Measurements from ENCODE around the gene NRBP1.
A peak's percentile ranks its signal among the peaks of the same experiment; 100 is the strongest.

The NRBP1 gene

GRCh38 chr2:27428213-27428977 is at the start of gene NRBP1:
Gene NRBP1, plus strand, starts transcription at chr2:27428631. Its CDS starts 4,643 bp downstream, at chr2:27433274.
- DNase-seq = peak; percentile 98

- DNase-seq = no peak
These were observed 49.6 kb upstream of the NRBP1 start for GRCh38 chr2:27378809-27379290.

GRCh38 chr2:27379383-27379835 is 49.0 kb upstream of the NRBP1 start:
- no peak for DNase-seq

GRCh38 chr2:27379836-27380625 is 48.4 kb upstream of the NRBP1 start:
- no peak for DNase-seq

DNA sequence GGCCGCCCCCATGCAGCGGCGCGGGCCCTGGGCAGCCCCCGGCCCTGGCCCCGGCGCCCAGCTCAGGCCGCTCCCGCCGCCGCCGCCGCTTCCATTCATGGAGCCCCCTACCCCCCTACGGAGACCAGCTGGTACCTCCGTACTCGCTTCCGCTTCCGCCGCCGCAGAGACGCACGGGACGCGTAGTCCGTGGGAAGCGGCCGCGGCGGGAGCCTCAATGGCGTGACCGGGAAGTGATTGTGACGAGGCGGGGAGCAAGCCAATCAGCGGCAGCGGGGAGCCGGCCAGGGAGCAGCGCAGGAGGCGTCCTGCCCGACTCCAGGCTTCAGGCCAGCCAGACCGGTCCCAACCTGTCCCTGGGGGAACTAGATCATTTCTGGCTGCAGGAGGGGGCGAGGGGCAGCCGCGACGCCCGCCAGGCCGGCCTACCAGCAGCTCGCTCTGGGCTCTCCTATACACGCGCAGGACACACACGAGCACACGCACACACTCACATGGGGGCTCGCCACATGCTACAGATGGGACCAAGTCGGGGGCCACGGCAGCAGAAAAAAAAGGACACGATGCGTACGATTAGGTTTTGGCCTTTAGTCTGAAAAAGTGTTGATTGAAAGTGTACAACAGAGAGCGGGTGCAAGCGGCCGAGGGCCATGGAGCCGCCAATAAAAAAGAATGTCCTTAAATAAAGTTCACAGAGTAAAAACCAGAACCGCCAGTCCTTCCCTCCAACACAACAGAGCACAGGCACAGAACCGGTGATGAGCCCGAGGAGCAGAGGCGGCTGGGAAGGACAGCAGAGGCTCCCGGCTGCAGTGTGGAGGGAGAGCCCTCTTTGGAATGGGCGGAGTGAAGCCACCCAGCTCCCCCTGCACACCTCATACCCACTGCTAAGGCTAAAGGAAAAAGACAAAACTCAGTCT is 47.5 kb upstream of the NRBP1 start, which contains the start of gene ZNF513:
TSS of gene ZNF513 (minus strand) at position 109 of the 920 bp plus-strand sequence. CDS start 208 bp downstream, outside the sequence.
- DNase-seq = peak; percentile 90

DNA sequence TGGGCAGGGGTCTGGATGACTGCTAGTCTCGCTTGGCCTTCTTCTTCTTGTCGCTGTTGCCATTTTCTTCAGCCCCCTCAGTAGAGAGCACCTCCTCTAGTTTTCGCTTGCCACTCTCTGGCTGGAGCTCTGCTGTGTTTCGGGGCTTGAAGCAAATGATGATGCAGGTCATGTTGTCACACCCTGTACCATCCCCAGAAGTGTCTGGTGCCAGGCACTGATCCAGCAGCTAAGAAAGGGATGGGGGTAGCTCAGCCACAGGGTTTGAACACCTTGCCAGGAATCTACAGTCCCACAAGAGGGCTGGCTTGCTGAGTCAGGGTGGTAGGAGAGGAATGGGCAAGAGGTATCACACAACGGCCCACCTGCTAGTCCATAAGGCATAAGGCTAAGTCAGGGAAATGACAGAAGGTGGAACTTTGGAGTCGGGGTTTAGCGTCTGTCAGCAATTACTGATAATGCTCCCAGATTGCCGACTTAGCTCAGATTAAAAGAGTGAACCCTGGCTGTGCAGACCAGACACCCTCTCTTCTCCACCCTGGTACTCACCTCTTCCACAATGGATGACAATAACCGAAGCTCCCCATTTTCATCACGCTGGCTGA is 46.8 kb upstream of the NRBP1 start:
- no peak for DNase-seq

- no peak for DNase-seq
These were observed 37.4 kb upstream of the NRBP1 start for GRCh38 chr2:27390822-27391679.

DNA sequence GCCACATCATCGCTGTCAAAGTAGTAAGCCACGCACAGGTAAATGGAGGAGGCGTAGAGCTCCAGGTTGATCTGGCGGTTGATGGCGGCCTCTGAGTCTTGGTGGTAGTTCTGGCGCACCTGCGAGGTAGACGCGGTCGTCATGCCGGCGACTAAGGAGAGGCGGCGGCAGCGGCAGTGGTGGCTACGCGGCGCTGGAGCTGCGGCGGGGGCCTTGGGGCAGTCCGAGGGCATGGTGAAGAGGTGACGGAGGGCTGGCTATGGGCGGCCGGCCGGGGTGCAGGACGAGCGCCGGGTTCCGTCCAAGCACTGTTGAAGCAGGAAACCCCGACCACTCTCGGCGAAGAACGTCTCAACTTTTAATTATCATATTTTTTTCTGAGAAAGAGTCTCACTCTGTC is 35.2 kb upstream of the NRBP1 start:
- no peak for DNase-seq

- DNase-seq = no peak
These were observed 29.5 kb upstream of the NRBP1 start for GRCh38 chr2:27398962-27399361.

DNA sequence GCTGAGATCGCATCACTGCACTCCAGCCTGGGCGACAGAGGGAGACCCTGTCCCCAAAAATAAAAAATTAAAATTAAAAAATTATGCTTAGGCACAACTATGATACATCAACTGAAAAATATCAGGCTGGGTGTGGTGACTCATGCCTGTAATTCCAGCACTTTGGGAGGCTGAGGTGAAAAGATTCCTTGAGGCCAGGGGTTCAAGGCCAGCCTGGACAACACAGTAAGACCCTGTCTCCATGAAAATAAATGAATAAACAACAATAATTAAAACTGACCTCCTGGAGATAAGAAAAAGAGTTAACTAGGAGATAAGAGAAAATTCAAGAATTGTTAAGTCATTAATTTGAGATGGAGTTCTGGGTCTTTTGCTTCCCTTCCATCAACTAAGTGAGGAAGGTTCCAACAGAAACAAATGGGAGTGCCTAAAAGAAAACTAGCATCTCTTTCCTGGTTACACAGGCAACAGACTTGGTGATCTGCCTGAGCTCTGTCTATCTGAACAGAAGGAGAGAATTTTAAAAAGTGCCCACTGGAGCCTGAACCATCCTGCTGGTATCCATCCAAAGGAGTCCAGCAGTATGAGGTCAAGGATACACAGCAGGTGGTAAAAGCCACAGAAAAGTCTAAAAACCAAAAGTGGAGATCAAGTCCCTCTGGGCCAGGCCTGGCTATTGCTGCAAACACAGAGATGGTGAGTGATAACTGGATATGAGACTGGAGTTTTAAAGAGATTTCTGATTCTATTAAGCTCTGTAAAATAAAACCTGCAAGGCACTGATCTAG is 27.9 kb upstream of the NRBP1 start:
- DNase-seq = no peak

- DNase-seq = no peak
These were observed 20.5 kb upstream of the NRBP1 start for GRCh38 chr2:27407798-27408491.

DNA sequence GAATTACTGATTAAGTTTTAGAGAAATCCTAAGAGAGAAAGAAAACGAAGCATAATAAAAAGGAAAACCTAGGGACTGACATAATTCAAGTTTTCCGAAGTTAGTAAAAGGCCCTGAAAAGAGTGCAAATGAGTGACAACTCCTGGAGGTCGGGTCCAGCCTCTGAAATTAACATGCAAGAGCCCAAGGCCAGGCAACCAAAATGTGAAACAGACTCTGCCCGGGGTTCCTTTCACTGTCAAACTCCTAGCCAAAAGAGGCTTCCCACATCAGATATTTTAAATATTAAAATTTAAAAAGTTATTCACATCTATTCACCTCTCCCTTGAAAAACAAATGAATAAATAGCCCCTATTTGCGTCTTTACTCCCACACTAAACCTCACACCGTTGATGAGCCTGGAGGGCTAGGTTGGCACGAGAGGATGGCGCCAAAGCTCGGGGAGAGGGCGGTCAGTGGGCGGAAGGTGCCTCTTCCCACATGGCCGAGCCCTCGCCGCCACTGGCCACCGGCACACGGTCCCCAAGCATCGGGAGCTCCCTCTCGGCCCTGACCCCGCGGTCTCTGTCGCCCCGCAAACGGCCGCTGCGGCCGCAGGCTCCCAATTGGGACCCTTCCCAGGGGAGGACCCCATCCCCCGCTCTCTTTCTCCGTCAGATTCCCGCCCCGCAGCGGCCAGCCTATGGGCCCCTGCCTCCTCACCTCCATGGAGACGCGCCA is 19.7 kb upstream of the NRBP1 start:
- DNase-seq = peak; percentile 39

DNA sequence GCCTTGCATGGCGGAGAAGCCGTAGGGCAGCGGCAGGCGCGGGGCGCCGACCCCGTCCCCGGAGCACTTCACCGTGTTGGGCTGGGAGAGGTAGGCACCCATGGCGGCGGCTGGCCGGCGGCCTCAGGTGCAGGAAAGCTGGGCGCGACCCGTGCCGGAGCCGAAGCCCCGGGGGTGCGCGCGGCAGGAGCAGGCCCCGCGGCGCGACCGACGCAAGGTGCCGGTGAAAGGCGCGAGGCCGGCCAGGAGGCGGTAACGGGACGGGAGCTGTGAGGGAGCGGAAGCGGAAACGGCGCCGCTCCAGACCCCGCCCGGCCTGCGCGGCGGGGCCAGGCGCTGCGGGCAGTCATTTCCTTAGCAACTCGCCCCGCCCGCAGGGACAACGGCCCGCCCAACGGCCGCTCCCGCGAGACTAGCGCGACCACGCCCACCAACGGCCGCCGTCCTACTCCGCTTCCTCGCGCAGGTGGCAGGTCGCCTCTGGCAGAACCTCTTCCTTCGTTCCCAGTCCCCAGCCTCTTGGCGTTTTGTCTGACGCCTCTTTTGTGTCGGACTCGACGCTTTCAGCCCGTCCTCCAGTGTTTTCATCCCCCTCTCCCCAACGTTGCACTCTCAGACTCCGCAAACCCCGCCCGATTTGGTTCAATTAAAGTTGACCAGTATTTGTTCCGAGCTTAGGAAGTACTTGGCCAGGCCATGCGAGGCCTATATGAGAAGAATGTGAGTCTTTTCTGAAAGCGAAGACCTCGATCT is 18.9 kb upstream of the NRBP1 start, which contains the start of gene PPM1G:
TSS of gene PPM1G (minus strand) at position 271 of the 753 bp plus-strand sequence. CDS start at position 102, 169 bp downstream.
- DNase-seq = peak; percentile 97

DNA sequence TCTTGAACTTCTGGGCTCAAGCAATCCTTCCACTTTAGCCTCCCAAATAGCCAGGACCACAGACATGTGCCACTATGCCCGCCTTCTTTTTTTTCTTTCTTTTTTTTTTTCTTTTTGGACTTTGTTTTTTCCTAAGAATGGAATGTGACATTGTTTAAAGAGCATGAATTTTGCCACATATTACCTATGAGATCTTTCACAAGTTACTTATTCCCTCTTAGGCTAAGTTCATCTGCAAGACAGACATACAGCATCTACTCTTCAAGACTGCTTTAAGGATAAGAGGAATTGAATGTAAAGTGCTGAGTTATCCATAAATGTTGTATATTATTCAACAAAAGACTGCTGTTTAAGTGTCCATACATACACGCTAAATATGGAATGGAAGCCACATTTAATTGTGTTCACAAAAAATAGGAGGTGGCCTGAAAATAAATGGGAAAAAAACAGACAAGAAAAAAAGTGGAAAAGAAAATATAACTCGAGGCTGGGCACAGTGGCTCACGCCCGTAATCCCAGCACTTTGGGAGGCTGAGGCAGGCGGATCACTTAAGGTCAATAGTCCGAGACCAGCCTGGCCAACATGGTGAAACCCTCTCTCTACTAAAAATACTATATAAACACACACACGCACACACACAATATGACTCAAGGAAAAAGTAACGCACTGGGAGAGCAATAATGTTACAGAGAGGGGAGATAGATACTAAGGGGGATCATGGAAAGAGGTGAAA is 15.8 kb upstream of the NRBP1 start:
- DNase-seq = no peak

GRCh38 chr2:27416151-27416550 is 12.3 kb upstream of the NRBP1 start:
- DNase-seq = no peak

- DNase-seq = no peak
These were observed 7.4 kb upstream of the NRBP1 start for GRCh38 chr2:27420996-27421395.

DNA sequence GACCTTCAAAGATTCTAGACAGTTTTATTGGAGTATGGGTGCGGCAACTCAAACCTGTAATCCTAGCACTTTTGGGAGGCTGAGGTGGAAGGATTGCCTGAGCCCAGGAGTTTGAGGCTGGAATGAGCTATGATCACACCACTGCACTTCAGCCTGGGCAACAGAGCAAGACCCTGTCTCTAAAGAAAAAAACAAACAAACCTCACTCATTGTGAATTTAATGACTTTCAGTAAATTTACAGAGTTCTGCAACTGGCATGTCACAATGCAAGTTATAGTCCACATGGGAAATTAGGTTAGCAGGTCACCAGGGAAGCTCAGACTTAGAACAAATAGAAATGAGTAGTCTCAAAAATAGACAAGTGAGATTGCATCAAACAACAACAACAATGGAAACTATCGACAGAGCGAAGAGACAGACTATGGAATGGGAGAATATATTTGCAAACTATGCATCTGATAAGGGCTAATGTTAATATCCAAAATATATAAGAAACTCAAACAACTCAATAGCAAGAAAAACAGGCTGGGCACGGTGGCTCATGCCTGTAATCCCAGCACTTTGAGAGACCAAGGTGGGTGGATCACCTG is 6.7 kb upstream of the NRBP1 start:
- DNase-seq = no peak
